Neural cell (in vitro differentiated cells): ENCODE data around the gene RPL22. TPM values are rescaled to one million over a fixed set of nuclear protein-coding genes. Genes with fewer than 3 reads are reported as not detected.

ENCODE experiments used
- H2AFZ ChIP-seq: fragments of 200-600, 300-800 bp; sonication (generic), shearing (Covaris generic); 2 replicates; pipeline ENCODE4 v1.6.0; 2014; ENCODE audit warnings: low read depth, mild to moderate bottlenecking, antibody characterized with exemption, low read length, moderate library complexity
- H3F3A ChIP-seq: fragments of 200-600 bp; shearing (Covaris generic); 2 replicates; pipeline ENCODE4 v1.6.1; 2016; ENCODE audit warnings: mild to moderate bottlenecking, moderate library complexity, mixed read lengths, antibody characterized with exemption, low read length; ENCODE audit not compliant: insufficient read depth, poor library complexity, severe bottlenecking
- H3K27ac ChIP-seq: fragments of 200-600, 300-800 bp; sonication (generic), shearing (Covaris generic); 2 replicates; pipeline ENCODE4 v1.5.1; 2014; ENCODE audit warnings: mild to moderate bottlenecking, low read length, moderate library complexity
- H3K27me3 ChIP-seq: fragments of 300-800, 200-600 bp; sonication (generic), shearing (Covaris generic); 2 replicates; pipeline ENCODE4 v1.6.0; 2014; ENCODE audit warnings: mild to moderate bottlenecking, low read depth, low read length, moderate library complexity; ENCODE audit not compliant: insufficient read depth
- H3K36me3 ChIP-seq: fragments of 300-800, 200-600 bp; sonication (generic), shearing (Covaris generic); 2 replicates; pipeline ENCODE4 v1.5.1; 2014; ENCODE audit warnings: mild to moderate bottlenecking, antibody characterized with exemption, low read length, moderate library complexity; ENCODE audit not compliant: insufficient read depth
- H3K4me2 ChIP-seq: fragments of 300-800, 200-600 bp; sonication (generic), shearing (Covaris generic); 2 replicates; pipeline ENCODE4 v1.6.0; 2014; ENCODE audit warnings: mild to moderate bottlenecking, low read length
- H3K4me3 ChIP-seq: fragments of 300-800, 200-600 bp; sonication (generic), shearing (Covaris generic); 2 replicates; pipeline ENCODE4 v1.5.1; 2014; ENCODE audit warnings: mild to moderate bottlenecking, low read length, moderate library complexity
- H3K79me2 ChIP-seq: fragments of 200-600 bp; shearing (Covaris generic); replicated peaks from 2 replicates; pipeline ENCODE4 v1.6.0; 2014; ENCODE audit warnings: mild to moderate bottlenecking, low read length, moderate library complexity; ENCODE audit not compliant: insufficient read depth
- H3K9ac ChIP-seq: fragments of 300-800, 200-600 bp; sonication (generic), shearing (Covaris generic); 2 replicates; pipeline ENCODE4 v1.6.1; 2016; ENCODE audit warnings: mild to moderate bottlenecking, low read length, mixed read lengths
- H3K9me2 ChIP-seq: fragments of 200-600 bp; shearing (Covaris generic); 2 replicates; pipeline ENCODE4 v1.6.1; 2016; ENCODE audit warnings: mild to moderate bottlenecking, low read length, mixed read lengths; ENCODE audit not compliant: insufficient read depth
- H3K9me3 ChIP-seq: fragments of 200-600, 300-800 bp; sonication (generic), shearing (Covaris generic); 2 replicates; pipeline ENCODE4 v1.6.1; 2016; ENCODE audit warnings: mild to moderate bottlenecking, mixed run types, low read length, moderate library complexity, mixed read lengths
- H4K20me1 ChIP-seq: fragments of 200-600 bp; shearing (Covaris generic); 2 replicates; pipeline ENCODE4 v1.6.1; 2016; ENCODE audit warnings: mild to moderate bottlenecking, mixed run types; ENCODE audit not compliant: insufficient read depth
- CTCF ChIP-seq: fragments of 450-650 bp; IDR thresholded peaks from 2 replicates; pipeline ENCODE4 v1.5.1; 2014; ENCODE audit warnings: antibody characterized with exemption, mild to moderate bottlenecking, moderate library complexity; ENCODE audit not compliant: poor library complexity, severe bottlenecking
- EP300 ChIP-seq: fragments of 450-650 bp; conservative IDR thresholded peaks from 2 replicates; pipeline ENCODE4 v1.6.1; 2014; ENCODE audit warnings: antibody characterized with exemption, mild to moderate bottlenecking, moderate library complexity; ENCODE audit not compliant: poor library complexity, severe bottlenecking
- EZH2 ChIP-seq: fragments of 200-600, 300-800 bp; shearing (Covaris generic), sonication (generic); IDR thresholded peaks from 2 replicates; pipeline ENCODE4 v1.6.1; 2014; ENCODE audit warnings: antibody characterized with exemption, low read length, borderline replicate concordance, mild to moderate bottlenecking; ENCODE audit not compliant: insufficient read depth, poor library complexity, severe bottlenecking
- MXI1 ChIP-seq: fragments of 450-650 bp; conservative IDR thresholded peaks from 2 replicates; pipeline ENCODE4 v1.6.1; 2014; ENCODE audit warnings: antibody characterized with exemption, mild to moderate bottlenecking; ENCODE audit not compliant: poor library complexity, severe bottlenecking
- POLR2AphosphoS5 ChIP-seq: IDR thresholded peaks from 2 replicates; pipeline ENCODE4 v1.6.1; 2012
- RAD21 ChIP-seq: fragments of 450-650 bp; conservative IDR thresholded peaks from 2 replicates; pipeline ENCODE4 v1.6.1; 2014; ENCODE audit warnings: antibody characterized with exemption, mild to moderate bottlenecking, moderate library complexity
- REST ChIP-seq: IDR thresholded peaks from 2 replicates; pipeline ENCODE4 v1.6.1; 2012; ENCODE audit warnings: borderline replicate concordance
- SMC3 ChIP-seq: fragments of 450-650 bp; conservative IDR thresholded peaks from 2 replicates; pipeline ENCODE4 v1.6.1; 2014; ENCODE audit warnings: antibody characterized with exemption, mild to moderate bottlenecking, moderate library complexity; ENCODE audit not compliant: poor library complexity
- TAF1 ChIP-seq: IDR thresholded peaks from 2 replicates; pipeline ENCODE4 v1.6.1; 2012; ENCODE audit warnings: low read depth
- polyA plus RNA-seq: library from polyadenylated mRNA; depleted of rRNA; stranded (reverse); fragments of >200 nt; gene quantifications from 2 replicates; pipeline ENCODE4 v1.2.3, GENCODE V29; 2014

The RPL22 gene
- polyA plus RNA-seq, 1 donor from 2014 or later = 294 TPM

GRCh38 chr1:6145396-6145750 is 54.0 kb downstream of the RPL22 start:
- H3K36me3 ChIP-seq = no peaks in the 10 kb centered on the region
- H3K27ac ChIP-seq = no peak overlapping the region
- H2AFZ ChIP-seq = no peak overlapping the region
- peaks cover 16% of the 10 kb centered on the region for H3K27me3 ChIP-seq
- no peak overlapping the region for H3K9ac ChIP-seq
- H3K9me3 ChIP-seq = no peaks in the 10 kb centered on the region
- no peaks in the 10 kb centered on the region for H3K9me2 ChIP-seq
- H3K4me2 ChIP-seq = no peak overlapping the region
- H3F3A ChIP-seq = no peaks in the 10 kb centered on the region
- H3K79me2 ChIP-seq = no peaks in the 10 kb centered on the region
- no peak overlapping the region for H3K4me3 ChIP-seq
- no peaks in the 10 kb centered on the region for H4K20me1 ChIP-seq
- TF ChIP-seq SMC3 (no peak), REST (no peak), EP300 (no peak), MXI1 (no peak), TAF1 (no peak), EZH2 (no peak)

- TF ChIP-seq SMC3 (no peak), TAF1 (no peak), EP300 (no peak)
- Histone ChIP-seq H4K20me1 (no peaks in the 10 kb centered on the region), H3K9me3 (no peaks in the 10 kb centered on the region), H3F3A (no peaks in the 10 kb centered on the region), H3K27me3 (peaks cover 16% of the 10 kb centered on the region), H3K79me2 (no peaks in the 10 kb centered on the region), H3K9ac (no peak overlapping the region), H3K4me2 (no peak overlapping the region), H3K9me2 (no peaks in the 10 kb centered on the region), H3K36me3 (no peaks in the 10 kb centered on the region), H3K4me3 (no peak overlapping the region), H2AFZ (no peak overlapping the region), H3K27ac (no peak overlapping the region)
These were observed 54.6 kb downstream of the RPL22 start for GRCh38 chr1:6144647-6145395.

- no peaks in the 10 kb centered on the region for H3F3A ChIP-seq
- H3K9me2 ChIP-seq = no peaks in the 10 kb centered on the region
- H2AFZ ChIP-seq = no peak overlapping the region
- no peaks in the 10 kb centered on the region for H3K36me3 ChIP-seq
- TF ChIP-seq REST = no peak
- no peak for TF ChIP-seq TAF1
- no peak for TF ChIP-seq EZH2
- no peak for TF ChIP-seq SMC3
- TF ChIP-seq POLR2AphosphoS5 = no peak
- no peak for TF ChIP-seq MXI1
- no peak for TF ChIP-seq CTCF
- no peak for TF ChIP-seq RAD21
- TF ChIP-seq EP300 = no peak
- no peak overlapping the region for H3K9ac ChIP-seq
- no peak overlapping the region for H3K4me2 ChIP-seq
- no peaks in the 10 kb centered on the region for H3K9me3 ChIP-seq
- no peaks in the 10 kb centered on the region for H4K20me1 ChIP-seq
- no peak overlapping the region for H3K4me3 ChIP-seq
- peaks cover 10% of the 10 kb centered on the region for H3K27me3 ChIP-seq
- no peak overlapping the region for H3K27ac ChIP-seq
- no peaks in the 10 kb centered on the region for H3K79me2 ChIP-seq
These were observed 55.2 kb downstream of the RPL22 start for GRCh38 chr1:6144175-6144574.
